GM12878 (cell line): ENCODE results near the gene AOC3.

Experiments used
- CREB1 ChIP-seq: IDR thresholded peaks from 2 replicates; pipeline ENCODE4 v1.6.1; 2012; ENCODE audit warnings: low read depth, mild to moderate bottlenecking, inconsistent platforms
- DPF2 ChIP-seq: fragments of 450-650 bp; IDR thresholded peaks from 2 replicates; pipeline ENCODE4 v1.6.1; 2017; ENCODE audit warnings: mild to moderate bottlenecking
- LARP7 ChIP-seq: fragments of 450-650 bp; IDR thresholded peaks from 2 replicates; pipeline ENCODE4 v1.6.1; 2017; ENCODE audit warnings: mild to moderate bottlenecking
- MYC ChIP-seq: IDR thresholded peaks from 2 replicates; pipeline ENCODE4 v1.6.1; 2011; ENCODE audit warnings: mild to moderate bottlenecking, low read length, moderate library complexity, inconsistent platforms; ENCODE audit not compliant: insufficient read depth, insufficient replicate concordance, insufficient read length, severe bottlenecking
- NFYA ChIP-seq: IDR thresholded peaks from 2 replicates; pipeline ENCODE4 v1.6.1; 2011; ENCODE audit warnings: low read depth, mild to moderate bottlenecking, low read length, improper control_type of control experiment, borderline replicate concordance
- POLR2A ChIP-seq: IDR thresholded peaks from 2 replicates; pipeline ENCODE4 v1.6.1; 2011; ENCODE audit warnings: low read depth, mild to moderate bottlenecking, low read length
- POLR2AphosphoS5 ChIP-seq: IDR thresholded peaks from 2 replicates; pipeline ENCODE4 v1.6.1; 2011; ENCODE audit warnings: mild to moderate bottlenecking, low read length, inconsistent platforms
- TF ChIP-seq, protein P1 (sequence below): IDR thresholded peaks from 2 replicates; pipeline ENCODE4 v1.6.1; 2012; ENCODE audit warnings: low read depth, low read length, improper control_type of control experiment
- TF ChIP-seq, protein P2 (sequence below): IDR thresholded peaks from 2 replicates; pipeline ENCODE4 v1.6.1; 2012; ENCODE audit warnings: mild to moderate bottlenecking, low read depth, low read length
- TF ChIP-seq, protein P3 (sequence below), 3 experiments: IDR thresholded peaks in 2 of 3; conservative IDR thresholded peaks in 1 of 3; 2 replicates each; pipeline ENCODE4 v1.5.1; 2011; ENCODE audit warnings: low read depth in 3 of 3, low read length in 3 of 3, mild to moderate bottlenecking in 3 of 3, control low read depth in 2 of 3, moderate library complexity in 2 of 3, inconsistent platforms in 1 of 3, mixed read lengths in 1 of 3; ENCODE audit not compliant: control insufficient read depth in 2 of 3, insufficient read depth in 1 of 3; ENCODE audit errors: extremely low read depth in 1 of 3

DNA sequence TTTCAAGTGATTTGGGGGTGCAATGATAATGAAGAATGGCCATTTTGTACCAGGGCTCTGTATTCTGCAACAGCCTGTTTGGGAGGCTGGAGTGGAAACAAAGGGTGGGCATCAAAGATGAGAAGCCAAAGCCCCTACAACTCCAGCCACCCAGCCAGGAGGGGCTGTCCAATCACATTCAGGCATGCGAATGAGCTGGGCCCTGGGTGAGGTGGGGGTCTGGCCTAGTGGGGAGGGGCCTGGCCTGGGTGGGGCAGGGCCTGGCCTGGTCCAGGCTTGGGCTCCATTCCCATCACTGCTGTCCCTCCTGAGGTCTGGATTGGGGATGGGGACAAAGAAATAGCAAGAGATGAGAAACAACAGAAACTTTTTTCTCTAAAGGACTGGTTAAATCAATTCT, 6.4 kb downstream of the AOC3 start:
- TF ChIP-seq MYC (no peak), NFYA (no peak), LARP7 (no peak), POLR2AphosphoS5 (no peak), CREB1 (no peak), POLR2A (no peak), DPF2 (no peak)
- TF ChIP-seq, protein P1, sequence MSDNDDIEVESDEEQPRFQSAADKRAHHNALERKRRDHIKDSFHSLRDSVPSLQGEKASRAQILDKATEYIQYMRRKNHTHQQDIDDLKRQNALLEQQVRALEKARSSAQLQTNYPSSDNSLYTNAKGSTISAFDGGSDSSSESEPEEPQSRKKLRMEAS, result no peak
- TF ChIP-seq, protein P2, sequence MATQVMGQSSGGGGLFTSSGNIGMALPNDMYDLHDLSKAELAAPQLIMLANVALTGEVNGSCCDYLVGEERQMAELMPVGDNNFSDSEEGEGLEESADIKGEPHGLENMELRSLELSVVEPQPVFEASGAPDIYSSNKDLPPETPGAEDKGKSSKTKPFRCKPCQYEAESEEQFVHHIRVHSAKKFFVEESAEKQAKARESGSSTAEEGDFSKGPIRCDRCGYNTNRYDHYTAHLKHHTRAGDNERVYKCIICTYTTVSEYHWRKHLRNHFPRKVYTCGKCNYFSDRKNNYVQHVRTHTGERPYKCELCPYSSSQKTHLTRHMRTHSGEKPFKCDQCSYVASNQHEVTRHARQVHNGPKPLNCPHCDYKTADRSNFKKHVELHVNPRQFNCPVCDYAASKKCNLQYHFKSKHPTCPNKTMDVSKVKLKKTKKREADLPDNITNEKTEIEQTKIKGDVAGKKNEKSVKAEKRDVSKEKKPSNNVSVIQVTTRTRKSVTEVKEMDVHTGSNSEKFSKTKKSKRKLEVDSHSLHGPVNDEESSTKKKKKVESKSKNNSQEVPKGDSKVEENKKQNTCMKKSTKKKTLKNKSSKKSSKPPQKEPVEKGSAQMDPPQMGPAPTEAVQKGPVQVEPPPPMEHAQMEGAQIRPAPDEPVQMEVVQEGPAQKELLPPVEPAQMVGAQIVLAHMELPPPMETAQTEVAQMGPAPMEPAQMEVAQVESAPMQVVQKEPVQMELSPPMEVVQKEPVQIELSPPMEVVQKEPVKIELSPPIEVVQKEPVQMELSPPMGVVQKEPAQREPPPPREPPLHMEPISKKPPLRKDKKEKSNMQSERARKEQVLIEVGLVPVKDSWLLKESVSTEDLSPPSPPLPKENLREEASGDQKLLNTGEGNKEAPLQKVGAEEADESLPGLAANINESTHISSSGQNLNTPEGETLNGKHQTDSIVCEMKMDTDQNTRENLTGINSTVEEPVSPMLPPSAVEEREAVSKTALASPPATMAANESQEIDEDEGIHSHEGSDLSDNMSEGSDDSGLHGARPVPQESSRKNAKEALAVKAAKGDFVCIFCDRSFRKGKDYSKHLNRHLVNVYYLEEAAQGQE, result no peak
- TF ChIP-seq, protein P3, sequence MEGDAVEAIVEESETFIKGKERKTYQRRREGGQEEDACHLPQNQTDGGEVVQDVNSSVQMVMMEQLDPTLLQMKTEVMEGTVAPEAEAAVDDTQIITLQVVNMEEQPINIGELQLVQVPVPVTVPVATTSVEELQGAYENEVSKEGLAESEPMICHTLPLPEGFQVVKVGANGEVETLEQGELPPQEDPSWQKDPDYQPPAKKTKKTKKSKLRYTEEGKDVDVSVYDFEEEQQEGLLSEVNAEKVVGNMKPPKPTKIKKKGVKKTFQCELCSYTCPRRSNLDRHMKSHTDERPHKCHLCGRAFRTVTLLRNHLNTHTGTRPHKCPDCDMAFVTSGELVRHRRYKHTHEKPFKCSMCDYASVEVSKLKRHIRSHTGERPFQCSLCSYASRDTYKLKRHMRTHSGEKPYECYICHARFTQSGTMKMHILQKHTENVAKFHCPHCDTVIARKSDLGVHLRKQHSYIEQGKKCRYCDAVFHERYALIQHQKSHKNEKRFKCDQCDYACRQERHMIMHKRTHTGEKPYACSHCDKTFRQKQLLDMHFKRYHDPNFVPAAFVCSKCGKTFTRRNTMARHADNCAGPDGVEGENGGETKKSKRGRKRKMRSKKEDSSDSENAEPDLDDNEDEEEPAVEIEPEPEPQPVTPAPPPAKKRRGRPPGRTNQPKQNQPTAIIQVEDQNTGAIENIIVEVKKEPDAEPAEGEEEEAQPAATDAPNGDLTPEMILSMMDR (IDR thresholded peaks at IDR 0.05 in 2 of 3, conservative IDR thresholded peaks at IDR 0.05 in 1 of 3; ENCODE audit: control insufficient read depth in 2 of 3, extremely low read depth in 1 of 3, insufficient read depth in 1 of 3, low read depth in 3 of 3, low read length in 3 of 3), result no peak
